Liver (tissue), 9 donors: Measurements from ENCODE around the gene ELAVL2. TPM values are rescaled to one million over a fixed set of nuclear protein-coding genes. Genes with fewer than 3 reads are reported as not detected.

ENCODE experiments used
- DNase-seq: peaks from one replicate; pipeline ENCODE4 v3.0.0-alpha.2; 2017; ENCODE audit warnings: low spot score
- H3K27ac ChIP-seq, 2 donors: one replicate each; pipeline ENCODE4 v1.7.0; 2013; ENCODE audit warnings: inconsistent platforms in 2 of 2, low read length in 2 of 2, control low read depth in 1 of 2, low read depth in 1 of 2, mild to moderate bottlenecking in 1 of 2
- H3K27me3 ChIP-seq, 4 donors: one replicate each; pipeline versions ENCODE4 v1.6.1 to v1.7.0; 2013; ENCODE audit warnings: low read length in 3 of 4, inconsistent platforms in 1 of 4, mild to moderate bottlenecking in 1 of 4, moderate library complexity in 1 of 4; ENCODE audit not compliant: control insufficient read depth in 4 of 4, insufficient read depth in 4 of 4
- H3K36me3 ChIP-seq, 4 donors: one replicate each; pipeline versions ENCODE4 v1.6.1 to v1.7.0; 2013; ENCODE audit warnings: low read length in 3 of 4, mild to moderate bottlenecking in 3 of 4, low read depth in 1 of 4, moderate library complexity in 1 of 4; ENCODE audit not compliant: control insufficient read depth in 4 of 4, insufficient read depth in 3 of 4
- H3K4me1 ChIP-seq, 4 donors: one replicate each; pipeline versions ENCODE4 v1.6.1 to v1.7.0; 2013; ENCODE audit warnings: low read length in 3 of 4, mild to moderate bottlenecking in 3 of 4, moderate library complexity in 1 of 4; ENCODE audit not compliant: control insufficient read depth in 4 of 4, insufficient read depth in 4 of 4
- H3K4me3 ChIP-seq, 3 donors: one replicate each; pipeline versions ENCODE4 v1.6.1 to v1.7.0; 2013; ENCODE audit warnings: low read length in 3 of 3, control low read depth in 1 of 3, low read depth in 1 of 3, mild to moderate bottlenecking in 1 of 3
- H3K9ac ChIP-seq, 2 donors: one replicate each; pipeline ENCODE4 v1.7.0; 2013; ENCODE audit warnings: low read length in 2 of 2, mild to moderate bottlenecking in 2 of 2, moderate library complexity in 2 of 2, control low read depth in 1 of 2, low read depth in 1 of 2
- H3K9me3 ChIP-seq, 4 donors: one replicate each; pipeline versions ENCODE4 v1.6.1 to v1.7.0; 2013; ENCODE audit warnings: low read length in 3 of 4; ENCODE audit not compliant: control insufficient read depth in 4 of 4
- CTCF ChIP-seq: fragments of 150-350 bp; IDR thresholded peaks from 2 replicates; pipeline ENCODE4 v1.5.1; 2017; ENCODE audit warnings: improper control_type of control experiment, low read depth, low read length; ENCODE audit not compliant: missing input control
- EGR1 ChIP-seq, 2 donors: IDR thresholded peaks; 2 replicates each; pipeline ENCODE4 v1.6.1; 2016 to 2018; ENCODE audit warnings: antibody characterized with exemption in 2 of 2, low read depth in 2 of 2
- FOXA1 ChIP-seq: IDR thresholded peaks from 2 replicates; pipeline ENCODE4 v1.6.1; 2016; ENCODE audit warnings: antibody characterized with exemption
- FOXA2 ChIP-seq: IDR thresholded peaks from 2 replicates; pipeline ENCODE4 v1.6.1; 2016; ENCODE audit warnings: antibody characterized with exemption
- GABPA ChIP-seq, 2 donors: IDR thresholded peaks in 1 of 2; conservative IDR thresholded peaks in 1 of 2; 2 replicates each; pipeline ENCODE4 v1.6.1; 2016; ENCODE audit warnings: antibody characterized with exemption in 2 of 2, mild to moderate bottlenecking in 1 of 2, moderate library complexity in 1 of 2
- HNF4A ChIP-seq, 2 donors: conservative IDR thresholded peaks; 2 replicates each; pipeline ENCODE4 v1.6.1; 2016; ENCODE audit warnings: antibody characterized with exemption in 2 of 2, mild to moderate bottlenecking in 2 of 2
- HNF4G ChIP-seq: IDR thresholded peaks from 2 replicates; pipeline ENCODE4 v1.6.1; 2016; ENCODE audit warnings: antibody characterized with exemption
- JUND ChIP-seq, 2 donors: IDR thresholded peaks; 2 replicates each; pipeline ENCODE4 v1.6.1; 2016; ENCODE audit warnings: antibody characterized with exemption in 2 of 2
- NR2F2 ChIP-seq: IDR thresholded peaks from 2 replicates; pipeline ENCODE4 v1.6.1; 2016; ENCODE audit warnings: antibody characterized with exemption
- RAD21 ChIP-seq, 2 donors: IDR thresholded peaks; 2 replicates each; pipeline ENCODE4 v1.6.1; 2016; ENCODE audit warnings: antibody characterized with exemption in 2 of 2, mild to moderate bottlenecking in 2 of 2
- RXRA ChIP-seq, 2 donors: IDR thresholded peaks; 2 replicates each; pipeline ENCODE4 v1.6.1; 2017 to 2018; ENCODE audit warnings: antibody characterized with exemption in 2 of 2, mild to moderate bottlenecking in 1 of 2
- SP1 ChIP-seq: IDR thresholded peaks from 2 replicates; pipeline ENCODE4 v1.6.1; 2018; ENCODE audit warnings: antibody characterized with exemption, mild to moderate bottlenecking
- TAF1 ChIP-seq: conservative IDR thresholded peaks from 2 replicates; pipeline ENCODE4 v1.6.1; 2016; ENCODE audit warnings: antibody characterized with exemption, mild to moderate bottlenecking
- YY1 ChIP-seq: IDR thresholded peaks from 2 replicates; pipeline ENCODE4 v1.6.1; 2016; ENCODE audit warnings: antibody characterized with exemption, mild to moderate bottlenecking
- WGBS: extraction: QIAGEN DNeasy Blood & Tissue Kit; methylation state at CpG from one replicate; pipeline ENCODE4 v1.1.7; 2013; 5-methylcytosine and 5-hydroxymethylcytosine counted together
- polyA plus RNA-seq, 2 donors: library from polyadenylated mRNA; stranded (reverse) in 1 of 2; unstranded in 1 of 2; fragments of 200-250 nt in 1 of 2; fragments of >200 nt in 1 of 2; fragmentation: Nextera tagmentation in 1 of 2; extraction: Ambion mirVana in 1 of 2; gene quantifications; one replicate each; pipeline versions ENCODE4 v1.2.1 to v1.2.3, GENCODE V29; 2013 to 2015
- total RNA-seq, 2 donors: library from RNA; depleted of rRNA; stranded (reverse); fragments of >200 nt; gene quantifications; one replicate each; pipeline ENCODE4 v1.2.3, GENCODE V29; 2014
- TF ChIP-seq, protein P1 (sequence below): IDR thresholded peaks from 2 replicates; pipeline ENCODE4 v1.6.1; 2016; ENCODE audit warnings: antibody characterized with exemption
- TF ChIP-seq, protein P2 (sequence below): IDR thresholded peaks from 2 replicates; pipeline ENCODE4 v1.6.1; 2016; ENCODE audit warnings: antibody characterized with exemption
- TF ChIP-seq, protein P3 (sequence below): IDR thresholded peaks from 2 replicates; pipeline ENCODE4 v1.6.1; 2016; ENCODE audit warnings: antibody characterized with exemption
- TF ChIP-seq, protein P4 (sequence below): IDR thresholded peaks from 2 replicates; pipeline ENCODE4 v1.6.1; 2016; ENCODE audit warnings: antibody characterized with exemption, mild to moderate bottlenecking
- donor health status: healthy.
- donor health status: healthy.
- donor health status: healthy.
- donor health status: healthy.
- donor health status: healthy.

The ELAVL2 gene
- total and polyA plus RNA-seq, 4 donors = 0.19 TPM; not detected in 3

GRCh38 chr9:23730364-23730763 is 95.7 kb downstream of the ELAVL2 start (continued):
- TF ChIP-seq, protein P1, sequence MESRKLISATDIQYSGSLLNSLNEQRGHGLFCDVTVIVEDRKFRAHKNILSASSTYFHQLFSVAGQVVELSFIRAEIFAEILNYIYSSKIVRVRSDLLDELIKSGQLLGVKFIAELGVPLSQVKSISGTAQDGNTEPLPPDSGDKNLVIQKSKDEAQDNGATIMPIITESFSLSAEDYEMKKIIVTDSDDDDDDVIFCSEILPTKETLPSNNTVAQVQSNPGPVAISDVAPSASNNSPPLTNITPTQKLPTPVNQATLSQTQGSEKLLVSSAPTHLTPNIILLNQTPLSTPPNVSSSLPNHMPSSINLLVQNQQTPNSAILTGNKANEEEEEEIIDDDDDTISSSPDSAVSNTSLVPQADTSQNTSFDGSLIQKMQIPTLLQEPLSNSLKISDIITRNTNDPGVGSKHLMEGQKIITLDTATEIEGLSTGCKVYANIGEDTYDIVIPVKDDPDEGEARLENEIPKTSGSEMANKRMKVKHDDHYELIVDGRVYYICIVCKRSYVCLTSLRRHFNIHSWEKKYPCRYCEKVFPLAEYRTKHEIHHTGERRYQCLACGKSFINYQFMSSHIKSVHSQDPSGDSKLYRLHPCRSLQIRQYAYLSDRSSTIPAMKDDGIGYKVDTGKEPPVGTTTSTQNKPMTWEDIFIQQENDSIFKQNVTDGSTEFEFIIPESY = no peak
- no peak for TF ChIP-seq YY1

- Histone ChIP-seq H3K9ac (no peak overlapping the region), H3K36me3 (no peaks in the 10 kb centered on the region), H3K27me3 (no peaks in the 10 kb centered on the region), H3K27ac (no peak overlapping the region), H3K4me3 (no peak overlapping the region), H3K9me3 (no peaks in the 10 kb centered on the region), H3K4me1 (no peaks in the 10 kb centered on the region)
- 71% methylated on average over 2 of the region's 2 CpGs for WGBS
- DNase-seq = no peak
- TF ChIP-seq RAD21 (IDR thresholded peaks at IDR 0.05) (no peak), SP1 (no peak), FOXA1 (no peak)
Measured at GRCh38 chr9:23728736-23729135, 97.3 kb downstream of the ELAVL2 start.

GRCh38 chr9:23725279-23725946 is 100.6 kb downstream of the ELAVL2 start:
- H3K9ac ChIP-seq = no peak overlapping the region
- H3K36me3 ChIP-seq = no peaks in the 10 kb centered on the region
- no peak for DNase-seq
- no peak overlapping the region for H3K27ac ChIP-seq
- TF ChIP-seq SP1 (no peak), TAF1 (no peak), JUND (IDR thresholded peaks at IDR 0.05) (no peak), FOXA2 (no peak), YY1 (no peak), HNF4G (no peak), FOXA1 (no peak), GABPA (IDR thresholded peaks at IDR 0.05 in 1 of 2, conservative IDR thresholded peaks at IDR 0.05 in 1 of 2) (no peak), EGR1 (IDR thresholded peaks at IDR 0.05; ENCODE audit: low read depth in 2 of 2) (no peak), CTCF (no peak), NR2F2 (no peak), HNF4A (conservative IDR thresholded peaks at IDR 0.05) (no peak), RXRA (IDR thresholded peaks at IDR 0.05) (no peak)
- TF ChIP-seq, protein P2, sequence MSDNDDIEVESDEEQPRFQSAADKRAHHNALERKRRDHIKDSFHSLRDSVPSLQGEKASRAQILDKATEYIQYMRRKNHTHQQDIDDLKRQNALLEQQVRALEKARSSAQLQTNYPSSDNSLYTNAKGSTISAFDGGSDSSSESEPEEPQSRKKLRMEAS = no peak
- TF ChIP-seq, protein P3, sequence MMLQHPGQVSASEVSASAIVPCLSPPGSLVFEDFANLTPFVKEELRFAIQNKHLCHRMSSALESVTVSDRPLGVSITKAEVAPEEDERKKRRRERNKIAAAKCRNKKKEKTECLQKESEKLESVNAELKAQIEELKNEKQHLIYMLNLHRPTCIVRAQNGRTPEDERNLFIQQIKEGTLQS = no peak
- TF ChIP-seq, protein P4, sequence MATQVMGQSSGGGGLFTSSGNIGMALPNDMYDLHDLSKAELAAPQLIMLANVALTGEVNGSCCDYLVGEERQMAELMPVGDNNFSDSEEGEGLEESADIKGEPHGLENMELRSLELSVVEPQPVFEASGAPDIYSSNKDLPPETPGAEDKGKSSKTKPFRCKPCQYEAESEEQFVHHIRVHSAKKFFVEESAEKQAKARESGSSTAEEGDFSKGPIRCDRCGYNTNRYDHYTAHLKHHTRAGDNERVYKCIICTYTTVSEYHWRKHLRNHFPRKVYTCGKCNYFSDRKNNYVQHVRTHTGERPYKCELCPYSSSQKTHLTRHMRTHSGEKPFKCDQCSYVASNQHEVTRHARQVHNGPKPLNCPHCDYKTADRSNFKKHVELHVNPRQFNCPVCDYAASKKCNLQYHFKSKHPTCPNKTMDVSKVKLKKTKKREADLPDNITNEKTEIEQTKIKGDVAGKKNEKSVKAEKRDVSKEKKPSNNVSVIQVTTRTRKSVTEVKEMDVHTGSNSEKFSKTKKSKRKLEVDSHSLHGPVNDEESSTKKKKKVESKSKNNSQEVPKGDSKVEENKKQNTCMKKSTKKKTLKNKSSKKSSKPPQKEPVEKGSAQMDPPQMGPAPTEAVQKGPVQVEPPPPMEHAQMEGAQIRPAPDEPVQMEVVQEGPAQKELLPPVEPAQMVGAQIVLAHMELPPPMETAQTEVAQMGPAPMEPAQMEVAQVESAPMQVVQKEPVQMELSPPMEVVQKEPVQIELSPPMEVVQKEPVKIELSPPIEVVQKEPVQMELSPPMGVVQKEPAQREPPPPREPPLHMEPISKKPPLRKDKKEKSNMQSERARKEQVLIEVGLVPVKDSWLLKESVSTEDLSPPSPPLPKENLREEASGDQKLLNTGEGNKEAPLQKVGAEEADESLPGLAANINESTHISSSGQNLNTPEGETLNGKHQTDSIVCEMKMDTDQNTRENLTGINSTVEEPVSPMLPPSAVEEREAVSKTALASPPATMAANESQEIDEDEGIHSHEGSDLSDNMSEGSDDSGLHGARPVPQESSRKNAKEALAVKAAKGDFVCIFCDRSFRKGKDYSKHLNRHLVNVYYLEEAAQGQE = no peak
- WGBS = 76% methylated on average over 6 of the region's 6 CpGs
- H3K27me3 ChIP-seq = no peaks in the 10 kb centered on the region
- no peak overlapping the region for H3K4me3 ChIP-seq
- no peaks in the 10 kb centered on the region for H3K4me1 ChIP-seq
- H3K9me3 ChIP-seq = no peaks in the 10 kb centered on the region
